GM12878 (cell line): ENCODE data around the gene PPP1R13L. TPM values are rescaled to one million over a fixed set of nuclear protein-coding genes. Genes with fewer than 3 reads are reported as not detected.
A peak's percentile ranks its signal among the peaks of the same experiment; 100 is the strongest.

Experiments
- CBX3 ChIP-seq: fragments of 200-600 bp; sonication (generic); IDR thresholded peaks from 2 replicates; pipeline ENCODE4 v1.6.1; 2016; ENCODE audit warnings: low read depth, borderline replicate concordance
- CBX5 ChIP-seq: sonication (generic); IDR thresholded peaks from 2 replicates; pipeline ENCODE4 v1.6.1; 2016; ENCODE audit warnings: low read depth, moderate library complexity, mild to moderate bottlenecking, inconsistent platforms
- CEBPB ChIP-seq, 2 experiments: fragments of 150-350 bp in 1 of 2; IDR thresholded peaks; 2 replicates each; pipeline ENCODE4 v1.6.1; 2012 to 2014; ENCODE audit warnings: low read depth in 2 of 2, low read length in 2 of 2, borderline replicate concordance in 1 of 2, inconsistent platforms in 1 of 2
- CHD2 ChIP-seq: IDR thresholded peaks from 2 replicates; pipeline ENCODE4 v1.6.1; 2011; ENCODE audit warnings: low read depth, low read length, improper control_type of control experiment, borderline replicate concordance
- E2F8 ChIP-seq: fragments of 450-650 bp; IDR thresholded peaks from 2 replicates; pipeline ENCODE4 v1.6.1; 2018; ENCODE audit warnings: mild to moderate bottlenecking, low read depth, moderate library complexity; ENCODE audit not compliant: partially characterized antibody
- HDAC2 ChIP-seq: fragments of 200-600 bp; sonication (generic); IDR thresholded peaks from 2 replicates; pipeline ENCODE4 v1.6.1; 2017
- IRF3 ChIP-seq: fragments of 450-650 bp; IDR thresholded peaks from 2 replicates; pipeline ENCODE4 v1.6.1; 2014; ENCODE audit warnings: mild to moderate bottlenecking
- MLLT1 ChIP-seq: fragments of 450-650 bp; IDR thresholded peaks from 2 replicates; pipeline ENCODE4 v1.6.1; 2016; ENCODE audit warnings: mild to moderate bottlenecking
- RAD51 ChIP-seq: fragments of 450-650 bp; IDR thresholded peaks from 2 replicates; pipeline ENCODE4 v1.6.1; 2016; ENCODE audit warnings: moderate library complexity, mild to moderate bottlenecking, inconsistent platforms
- RELA ChIP-seq: fragments of 450-650 bp; IDR thresholded peaks from 2 replicates; pipeline ENCODE4 v1.8.0; 2014; ENCODE audit warnings: borderline replicate concordance; ENCODE audit not compliant: partially characterized antibody
- RUNX3 ChIP-seq: IDR thresholded peaks from 2 replicates; pipeline ENCODE4 v1.6.1; 2012; ENCODE audit warnings: low read length, inconsistent platforms
- SREBF1 ChIP-seq: IDR thresholded peaks from 2 replicates; pipeline ENCODE4 v1.6.1; 2012; ENCODE audit warnings: mild to moderate bottlenecking, low read length
- WRNIP1 ChIP-seq: IDR thresholded peaks from 2 replicates; pipeline ENCODE4 v1.6.1; 2011; ENCODE audit warnings: low read depth, low read length, improper control_type of control experiment, borderline replicate concordance
- YY1 ChIP-seq: IDR thresholded peaks from 2 replicates; pipeline ENCODE4 v1.6.1; 2011; ENCODE audit warnings: low read depth, mild to moderate bottlenecking, low read length
- ZBTB33 ChIP-seq: fragments of 450-650 bp; IDR thresholded peaks from 2 replicates; pipeline ENCODE4 v1.6.1; 2017; ENCODE audit warnings: mild to moderate bottlenecking
- ZNF384 ChIP-seq: IDR thresholded peaks from 2 replicates; pipeline ENCODE4 v1.6.1; 2012; ENCODE audit warnings: low read depth, mild to moderate bottlenecking, low read length, improper control_type of control experiment, borderline replicate concordance
- ZNF687 ChIP-seq: fragments of 450-650 bp; IDR thresholded peaks from 2 replicates; pipeline ENCODE4 v1.6.1; 2017; ENCODE audit warnings: mild to moderate bottlenecking, moderate library complexity
- polyA plus RNA-seq, 11 experiments: library from polyadenylated mRNA; depleted of rRNA in 4 of 11; unstranded in 6 of 11; stranded (reverse) in 5 of 11; fragments of >200 nt; fragmentation: Nextera tagmentation in 4 of 11; fragmentation: Illumina TruSeq in 1 of 11; extraction: Ambion mirVana in 4 of 11; extraction: Trizol in 1 of 11; gene quantifications; 1 replicate in 1 of 11; 2 replicates in 10 of 11; pipeline versions ENCODE4 v1.2.1 to v1.2.3, GENCODE V29; 2011 to 2016; ENCODE audit warnings: inconsistent platforms in 2 of 11, missing spikeins in 2 of 11, low read depth in 1 of 11
- total RNA-seq, 4 experiments: library from RNA; depleted of rRNA in 3 of 4; stranded (reverse); fragments of >200 nt in 3 of 4; fragmentation: Illumina TruSeq in 1 of 4; extraction: Trizol in 1 of 4; gene quantifications; 2 replicates each; pipeline versions ENCODE4 v1.2.1 to v1.2.3, GENCODE V29; 2013 to 2021

Gene PPP1R13L
- total and polyA plus RNA-seq, 10 of the 15 experiments (the other 5 are each of a cell fraction or from before 2014, with no cell fraction given): 0.40 to 10.0 (median 2.5) TPM

- TF ChIP-seq MLLT1 (peak; percentile 89), CHD2 (peak; percentile 57; the same call in 1 of the 2 replicates), RELA (peak; percentile 86), WRNIP1 (peak; percentile 88; the same call in 1 of the 2 replicates), ZNF687 (no peak), E2F8 (peak; percentile 64), IRF3 (peak; percentile 22; the same call in 1 of the 2 replicates), ZNF384 (no peak), ZBTB33 (peak; percentile 76; the same call in 1 of the 2 replicates), RUNX3 (peak; percentile 64; the same call in 1 of the 2 replicates), CBX5 (no peak), RAD51 (peak; percentile 88), CBX3 (no peak), YY1 (peak; percentile 63), HDAC2 (no peak), SREBF1 (peak; percentile 98), CEBPB (IDR thresholded peaks at IDR 0.05; ENCODE audit: borderline replicate concordance in 1 of 2, low read depth in 2 of 2, low read length in 2 of 2) (0 out of 4 replicates have a peak, but pooled peaks of 1 of the 2 experiments have one; percentile 4)
Measured at GRCh38 chr19:45406226-45407090, 1.6 kb upstream of the PPP1R13L start, which contains the start of gene POLR1G (continued).
